GM10266 (cell line): ENCODE data around the gene MVB12B.

Source experiments
- DNase-seq: peaks from one replicate; pipeline ENCODE4 v3.0.0; 2012; ENCODE audit errors: extremely low spot score
- TF ChIP-seq, protein P1 (sequence below): IDR thresholded peaks from 2 replicates; pipeline ENCODE4 v1.5.1; 2012; ENCODE audit warnings: mild to moderate bottlenecking, low read depth; ENCODE audit not compliant: control insufficient read depth, insufficient read depth; ENCODE audit errors: missing control alignments

Gene MVB12B

DNA sequence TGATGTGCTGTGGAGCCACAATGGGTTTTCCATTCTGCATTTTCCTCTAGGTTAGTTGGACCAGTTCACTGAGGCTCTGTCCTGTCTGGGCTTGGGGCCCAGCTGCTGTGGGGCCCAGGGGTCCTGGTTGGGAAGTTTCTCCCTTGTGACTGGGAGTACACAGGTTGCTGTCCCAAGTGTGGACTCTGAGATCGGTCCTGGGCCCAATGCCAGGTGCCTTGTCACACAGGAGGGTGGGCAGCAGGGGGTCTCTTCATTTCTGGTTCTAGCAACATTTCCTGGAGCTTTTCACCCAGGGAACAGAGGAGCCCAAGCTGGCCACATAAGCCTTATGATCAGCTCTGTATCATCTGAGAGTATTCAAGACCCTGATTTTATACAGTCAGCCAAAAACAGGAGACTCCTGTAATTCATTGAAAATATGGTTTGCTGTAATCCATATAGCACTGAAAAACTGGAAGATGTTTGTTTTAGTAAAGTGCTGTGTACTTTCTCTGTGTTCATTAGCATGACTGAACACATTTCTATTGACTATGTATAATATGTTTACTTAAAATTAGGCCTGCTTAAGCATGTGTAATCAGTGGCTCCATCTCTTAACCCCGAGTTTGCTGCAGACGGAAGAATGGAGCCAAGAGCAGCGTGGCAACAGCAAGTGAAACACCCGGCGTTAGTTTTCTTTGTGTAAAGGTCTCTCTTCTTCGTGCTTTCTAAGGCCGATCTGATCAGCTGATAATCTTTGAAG, 62.5 kb downstream of the MVB12B start:
- no peak for DNase-seq
- TF ChIP-seq, protein P1, sequence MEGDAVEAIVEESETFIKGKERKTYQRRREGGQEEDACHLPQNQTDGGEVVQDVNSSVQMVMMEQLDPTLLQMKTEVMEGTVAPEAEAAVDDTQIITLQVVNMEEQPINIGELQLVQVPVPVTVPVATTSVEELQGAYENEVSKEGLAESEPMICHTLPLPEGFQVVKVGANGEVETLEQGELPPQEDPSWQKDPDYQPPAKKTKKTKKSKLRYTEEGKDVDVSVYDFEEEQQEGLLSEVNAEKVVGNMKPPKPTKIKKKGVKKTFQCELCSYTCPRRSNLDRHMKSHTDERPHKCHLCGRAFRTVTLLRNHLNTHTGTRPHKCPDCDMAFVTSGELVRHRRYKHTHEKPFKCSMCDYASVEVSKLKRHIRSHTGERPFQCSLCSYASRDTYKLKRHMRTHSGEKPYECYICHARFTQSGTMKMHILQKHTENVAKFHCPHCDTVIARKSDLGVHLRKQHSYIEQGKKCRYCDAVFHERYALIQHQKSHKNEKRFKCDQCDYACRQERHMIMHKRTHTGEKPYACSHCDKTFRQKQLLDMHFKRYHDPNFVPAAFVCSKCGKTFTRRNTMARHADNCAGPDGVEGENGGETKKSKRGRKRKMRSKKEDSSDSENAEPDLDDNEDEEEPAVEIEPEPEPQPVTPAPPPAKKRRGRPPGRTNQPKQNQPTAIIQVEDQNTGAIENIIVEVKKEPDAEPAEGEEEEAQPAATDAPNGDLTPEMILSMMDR: no peak

DNA sequence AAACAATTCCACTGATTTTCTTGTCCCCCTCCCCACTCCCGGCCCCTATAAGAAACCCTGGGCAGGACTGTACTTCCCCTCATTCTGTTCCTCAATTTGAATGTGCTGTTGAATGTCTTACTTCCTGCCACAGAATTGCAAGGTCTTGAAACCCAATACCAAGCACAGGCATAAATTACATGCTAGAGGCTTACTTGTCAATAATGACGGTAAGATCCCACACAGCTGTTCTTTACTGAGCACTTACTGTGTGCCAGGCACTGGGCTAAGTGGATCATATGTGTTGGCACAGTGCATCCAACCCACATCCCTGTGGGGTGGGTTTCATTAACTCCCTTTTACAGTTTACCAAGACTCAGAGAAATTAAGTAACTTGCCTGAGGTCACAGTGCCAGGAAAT, 63.4 kb downstream of the MVB12B start:
- TF ChIP-seq, protein P1: no peak

DNA sequence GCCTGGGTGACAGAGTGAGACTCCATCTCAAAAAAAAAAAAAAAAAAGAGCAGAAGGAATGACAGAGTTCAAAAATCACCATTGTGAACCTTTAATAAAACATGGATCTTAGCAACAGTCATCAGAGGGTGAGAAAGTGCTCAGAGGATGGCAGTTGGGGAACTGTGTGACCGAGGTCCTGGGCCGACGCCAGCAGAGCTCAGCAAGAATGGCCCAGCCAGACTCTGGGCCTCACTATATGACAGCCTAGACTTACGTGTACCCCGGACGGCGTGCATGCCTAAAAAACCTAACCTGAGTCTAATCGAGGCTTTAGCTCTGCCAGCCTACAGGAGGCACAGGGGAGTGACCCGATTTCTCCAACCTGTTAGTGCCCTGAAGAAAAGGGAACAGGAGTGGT, 64.3 kb downstream of the MVB12B start:
- TF ChIP-seq, protein P1: no peak
- DNase-seq: no peak

More for the DNA sequence above, 63.4 kb downstream of the MVB12B start:
- DNase-seq: no peak

DNA sequence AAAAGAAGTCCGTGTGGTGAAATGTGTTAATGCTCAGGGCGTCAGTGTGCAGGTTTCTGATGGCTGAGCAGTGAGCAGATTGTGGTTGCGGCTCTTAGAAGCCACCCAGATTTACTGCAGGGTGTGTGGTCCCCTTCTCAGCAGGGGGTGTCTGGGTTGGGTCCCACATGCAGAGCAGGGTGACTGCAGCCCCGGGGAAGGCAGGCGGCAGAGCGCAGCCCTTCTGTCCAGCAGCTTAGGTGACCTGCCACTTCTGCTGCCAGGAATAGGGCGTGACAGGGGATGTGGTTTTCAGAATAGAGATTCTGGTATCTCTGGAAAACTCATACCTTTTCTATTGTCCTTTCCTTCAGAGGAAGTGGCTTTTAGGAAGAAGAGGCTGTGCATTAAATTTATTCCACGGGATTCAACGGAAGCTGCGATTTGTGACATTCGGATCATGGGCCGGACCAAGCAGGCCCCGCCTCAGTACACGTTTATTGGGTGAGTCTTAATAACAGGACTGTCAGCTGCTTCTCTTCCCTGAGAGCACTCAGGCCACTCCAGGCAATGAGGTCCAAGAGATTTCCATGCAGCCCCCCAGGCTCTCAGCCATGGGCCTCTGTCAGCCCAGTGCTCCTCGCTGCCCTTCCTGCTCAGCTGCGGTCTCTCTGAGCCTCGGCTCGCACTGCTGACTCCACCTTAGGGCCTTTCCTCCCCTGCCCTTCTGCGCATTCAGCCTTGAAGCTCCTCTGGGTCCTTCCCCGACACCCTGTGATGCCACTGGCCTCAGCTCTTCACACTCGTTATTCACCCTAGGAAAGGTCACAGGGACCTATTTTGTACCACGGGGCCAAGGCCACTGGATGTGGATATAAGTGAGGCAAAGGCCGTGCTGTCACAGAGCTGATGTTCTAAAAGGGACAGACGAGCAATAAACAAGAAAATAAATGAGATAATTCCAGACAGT, 65.4 kb downstream of the MVB12B start:
- TF ChIP-seq, protein P1: no peak
- no peak for DNase-seq

DNA sequence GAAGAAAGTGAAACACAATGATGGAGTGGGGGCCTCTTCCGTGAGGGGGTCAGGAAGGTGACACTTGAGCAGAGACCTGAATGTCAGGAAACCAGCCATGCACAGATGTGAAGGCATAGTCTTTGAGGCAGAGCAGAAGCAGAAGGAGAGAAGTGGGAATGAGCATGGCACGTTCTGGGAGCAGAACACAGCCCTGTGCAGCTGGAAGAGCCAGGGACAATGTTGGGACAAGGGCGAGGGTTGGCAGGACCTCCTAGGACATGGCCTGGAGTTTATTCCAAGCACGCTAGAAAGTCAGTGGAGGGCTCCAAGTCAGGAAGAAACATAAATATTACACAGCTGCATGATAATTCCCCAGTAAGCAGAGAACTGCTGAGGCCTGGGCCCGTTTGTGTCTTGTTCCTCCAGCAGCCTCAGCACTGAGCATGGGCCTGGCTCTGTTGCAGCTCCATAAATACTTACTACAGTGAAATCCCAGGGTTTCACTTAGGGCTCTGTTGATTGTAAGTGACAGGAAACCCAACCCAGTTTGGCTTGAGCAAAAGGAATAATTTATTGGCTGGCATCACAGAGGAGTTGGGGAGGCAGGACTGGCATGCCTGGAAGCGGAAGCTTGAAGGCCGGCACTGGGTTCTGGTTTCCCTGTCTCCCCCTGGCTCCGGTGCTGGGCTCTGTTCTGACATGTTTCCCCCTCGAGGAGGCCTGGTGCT, 66.2 kb downstream of the MVB12B start:
- TF ChIP-seq, protein P1: no peak
- DNase-seq: no peak

DNA sequence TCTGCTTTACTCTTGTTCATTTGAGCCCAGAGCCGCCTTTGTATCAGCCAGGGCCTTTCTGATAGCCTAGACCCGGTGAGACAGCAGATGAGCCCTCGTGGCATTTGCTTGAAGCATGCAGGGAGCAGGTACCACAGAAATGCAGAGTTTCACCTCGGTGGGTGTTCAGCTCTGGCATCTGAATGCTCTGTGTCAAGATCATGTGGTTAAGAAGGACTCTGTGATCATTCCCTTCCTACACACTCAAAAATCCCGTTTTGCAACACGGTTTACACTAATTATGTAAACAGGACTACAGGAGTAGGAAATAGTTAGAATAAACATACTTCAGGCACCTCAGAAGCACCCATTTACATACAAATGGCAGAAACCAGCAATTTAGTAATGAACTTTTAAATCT, 67.2 kb downstream of the MVB12B start:
- no peak for DNase-seq
- TF ChIP-seq, protein P1: no peak
